ACHN (cell line): ENCODE data around the gene PURB.
"Not testable (repeated sequence)": the region's sequence is repeated elsewhere in the genome, so short reads cannot be mapped to it uniquely, and the experiment has no call there.

Experiments used
- DNase-seq: peaks from one replicate; pipeline ENCODE4 v3.0.0-alpha.2; 2015
- in situ Hi-C: cut with HindIII; loops from 2 replicates; pipeline ENCODE4 v1.10.0; 2017; ENCODE audit warnings: low sequenced_read_pairs, low pct_ligation_motif_present, low pct_unique_long_range_greater_than_20kb

PURB gene

GRCh38 chr7:44894888-44895580, 9.7 kb upstream of the PURB start:
- DNase-seq, result no peak
- in situ Hi-C loops, result no loop called here

- no peak for DNase-seq
- in situ Hi-C loops, result no loop called here
These were observed 8.4 kb upstream of the PURB start for GRCh38 chr7:44893710-44894234.

DNA sequence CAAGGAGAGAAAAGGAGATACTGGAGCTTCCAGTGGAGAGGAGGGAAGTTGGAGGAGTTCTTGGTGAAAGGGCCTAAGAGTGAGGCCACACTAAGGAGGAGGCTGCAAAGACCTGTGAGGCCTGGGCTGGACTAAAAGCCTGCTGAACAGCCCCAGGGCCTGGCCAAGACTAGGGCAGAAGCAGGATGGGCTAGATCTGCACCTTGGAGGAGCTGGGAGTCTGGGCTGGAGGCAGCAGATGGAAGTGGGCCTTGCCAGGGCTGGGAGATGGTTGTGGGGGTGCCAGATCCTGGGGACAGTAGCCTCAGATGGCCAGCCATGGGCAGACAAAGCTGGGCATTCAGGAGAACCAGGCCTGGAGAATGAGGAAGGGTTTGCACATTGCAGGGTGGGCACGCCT, 6.5 kb upstream of the PURB start:
- DNase-seq, result no peak
- in situ Hi-C loops, result no loop called here

DNA sequence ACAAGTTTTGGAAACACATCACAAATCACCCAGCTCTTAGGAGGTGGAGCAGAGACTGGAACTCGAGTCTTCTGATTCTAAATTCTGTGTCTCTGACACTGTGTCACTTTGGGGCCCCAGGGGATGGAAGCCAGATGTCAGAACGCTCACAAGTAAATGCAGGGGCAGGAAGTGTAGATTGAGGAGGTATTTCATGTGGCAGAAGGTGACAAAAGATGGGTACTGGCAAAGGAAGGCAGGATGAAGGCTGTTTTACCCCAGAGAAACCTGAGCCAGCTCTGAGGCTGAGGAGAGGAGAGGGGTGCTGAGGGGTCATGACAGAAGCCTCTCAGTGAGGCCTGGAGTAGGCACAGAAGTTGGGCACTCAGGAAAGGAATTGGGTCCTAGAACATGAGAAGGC, 6.0 kb upstream of the PURB start:
- no peak for DNase-seq
- in situ Hi-C loops, result no loop called here

DNA sequence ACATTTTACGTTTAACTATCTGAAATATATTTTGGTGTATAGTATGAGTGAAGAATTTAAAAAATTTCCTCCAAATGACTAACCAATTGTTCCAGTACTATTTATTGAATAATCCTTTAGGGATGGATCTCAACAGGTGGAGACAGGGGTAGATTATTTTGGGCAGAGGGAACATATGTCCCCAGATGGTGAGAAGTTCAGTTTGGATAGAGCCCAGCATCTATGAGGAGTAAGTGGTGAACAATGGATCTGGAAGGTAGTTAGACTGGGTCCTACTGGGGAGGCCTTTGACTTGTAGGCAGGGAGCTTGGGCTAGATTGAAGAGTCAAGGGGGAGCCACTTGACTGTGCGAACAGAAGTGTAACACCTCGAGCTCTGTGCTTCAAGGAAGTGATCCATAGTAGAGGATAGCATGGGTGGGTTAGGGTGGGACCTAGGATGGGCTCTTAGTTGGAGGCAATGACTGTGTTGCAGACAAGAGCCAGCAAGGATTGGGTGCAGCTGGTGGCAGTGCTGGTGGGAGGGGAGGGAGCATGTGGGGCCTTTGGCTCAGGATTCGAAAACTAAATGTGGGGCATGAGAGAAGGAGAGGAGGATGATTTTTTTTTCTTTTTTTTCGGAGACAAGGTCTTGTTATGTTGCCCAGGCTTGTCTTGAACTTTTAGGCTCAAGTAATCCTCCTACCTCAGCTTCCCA, 3.9 kb upstream of the PURB start:
- in situ Hi-C loops, result no loop called here
- no peak for DNase-seq

DNA sequence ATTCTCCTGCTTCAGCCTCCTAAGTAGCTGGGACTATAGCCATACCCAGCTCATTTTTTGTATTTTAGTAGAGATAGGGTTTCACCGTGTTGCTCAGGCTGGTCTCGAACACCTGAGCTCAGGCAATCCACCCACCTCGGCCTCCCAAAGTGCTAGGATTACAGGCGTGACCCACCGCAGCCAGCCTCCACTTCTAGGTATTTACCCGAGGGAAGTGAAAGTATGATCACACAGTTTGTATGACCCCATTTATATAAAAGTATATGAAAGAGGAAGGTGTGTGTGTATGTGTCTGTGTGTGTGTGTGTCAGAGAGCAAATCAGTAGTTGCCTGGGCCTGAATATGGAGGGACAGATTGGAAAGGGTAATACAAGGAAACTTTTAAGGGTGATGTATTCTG, 2.0 kb upstream of the PURB start:
- in situ Hi-C loops, result no loop called here
- no peak for DNase-seq

DNA sequence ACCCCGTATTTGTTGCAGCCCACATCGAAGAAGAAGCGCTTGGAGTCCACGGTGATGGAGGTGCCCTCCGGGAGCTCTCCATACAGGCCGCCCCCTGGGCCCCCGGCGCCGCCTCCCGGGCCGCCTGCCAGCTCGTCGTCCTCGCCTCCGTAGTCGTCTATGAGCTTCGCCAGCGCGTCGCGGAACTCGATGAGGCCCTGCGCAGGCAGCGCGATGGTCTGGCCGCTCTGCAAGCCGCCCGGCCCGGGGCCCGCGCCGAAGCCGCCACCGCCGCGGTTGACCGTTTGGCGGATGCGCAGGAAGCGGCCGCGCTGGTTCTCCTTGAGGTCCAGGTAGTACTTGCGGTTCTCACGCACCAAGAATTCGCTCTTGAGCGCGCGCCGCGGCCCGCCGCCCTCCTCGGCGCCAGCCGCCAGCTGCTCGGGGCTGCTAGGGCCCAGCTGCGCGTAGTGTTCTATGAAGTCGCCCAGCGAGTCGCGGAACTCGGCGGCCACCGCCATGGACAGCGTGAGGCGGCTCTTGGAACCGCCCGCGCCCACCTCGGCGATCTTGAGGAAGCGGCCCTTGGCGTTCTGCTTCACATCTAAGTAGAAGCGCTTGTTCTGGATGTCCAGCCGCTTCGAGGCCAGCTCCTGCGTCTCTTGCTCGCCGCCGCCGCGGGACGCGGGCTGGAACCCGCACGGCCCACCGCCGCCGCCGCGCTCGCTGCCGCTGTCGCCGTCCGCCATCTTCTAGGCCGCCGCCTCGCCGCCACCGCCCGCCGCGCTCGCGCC, 523 bp downstream of the PURB start:
- in situ Hi-C loops, result no loop called here

DNA sequence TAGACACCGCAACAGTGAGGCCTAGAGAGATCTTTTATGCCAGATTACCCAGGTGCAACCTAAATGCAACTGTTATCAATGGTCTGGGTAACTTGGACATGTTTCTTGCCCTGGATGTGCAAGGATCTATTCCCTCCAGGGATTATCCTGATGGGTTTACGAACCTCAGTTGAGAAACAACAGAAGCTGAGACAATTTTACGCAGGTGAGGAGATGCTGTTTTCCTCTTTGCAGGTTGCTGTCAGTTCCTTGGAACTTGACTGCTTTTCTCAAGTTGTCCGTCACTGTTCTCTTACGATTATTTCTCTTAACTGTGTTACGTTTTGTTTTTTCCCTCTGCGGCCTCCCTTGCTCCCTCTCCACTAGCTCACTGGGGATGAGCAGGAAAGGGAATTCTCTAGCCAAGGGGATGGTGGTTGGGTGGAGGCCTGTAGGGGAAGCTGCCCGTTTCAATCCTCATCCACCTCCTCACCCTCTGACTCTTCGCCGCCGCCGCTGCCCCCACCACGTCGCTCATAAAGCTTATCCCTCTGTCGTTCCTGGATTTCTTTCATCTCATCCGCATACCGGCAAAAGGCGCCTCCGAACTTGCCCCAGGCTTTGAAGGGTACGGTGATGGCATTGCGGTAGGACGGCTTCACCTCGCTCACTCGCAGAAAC, 1.2 kb downstream of the PURB start:
- no peak for DNase-seq
- in situ Hi-C loops, result no loop called here

More for the DNA sequence above, 523 bp downstream of the PURB start:
- peak; percentile 65 for DNase-seq

- DNase-seq, result no peak
- in situ Hi-C loops, result no loop called here
These were observed 2.4 kb downstream of the PURB start for GRCh38 chr7:44882899-44883298.

DNA sequence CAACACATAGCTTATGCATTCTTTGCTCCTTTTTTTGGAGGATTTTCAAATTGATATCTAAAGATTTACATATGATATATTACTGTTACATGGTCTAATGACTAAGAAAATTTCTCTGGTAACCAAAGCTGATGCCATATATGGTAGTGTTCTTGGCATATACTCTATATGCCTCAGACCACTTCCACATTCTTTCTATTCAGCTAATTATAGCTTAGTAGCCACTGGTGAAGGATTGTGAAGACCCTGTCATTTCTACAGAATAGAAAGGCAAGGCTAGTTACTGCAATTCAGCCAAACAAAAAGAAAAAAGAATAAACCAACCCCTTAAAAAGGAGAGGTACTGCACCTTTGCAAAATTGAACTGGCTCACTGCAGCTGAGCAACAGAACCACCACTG, 3.7 kb downstream of the PURB start:
- in situ Hi-C loops, result no loop called here
- no peak for DNase-seq

DNA sequence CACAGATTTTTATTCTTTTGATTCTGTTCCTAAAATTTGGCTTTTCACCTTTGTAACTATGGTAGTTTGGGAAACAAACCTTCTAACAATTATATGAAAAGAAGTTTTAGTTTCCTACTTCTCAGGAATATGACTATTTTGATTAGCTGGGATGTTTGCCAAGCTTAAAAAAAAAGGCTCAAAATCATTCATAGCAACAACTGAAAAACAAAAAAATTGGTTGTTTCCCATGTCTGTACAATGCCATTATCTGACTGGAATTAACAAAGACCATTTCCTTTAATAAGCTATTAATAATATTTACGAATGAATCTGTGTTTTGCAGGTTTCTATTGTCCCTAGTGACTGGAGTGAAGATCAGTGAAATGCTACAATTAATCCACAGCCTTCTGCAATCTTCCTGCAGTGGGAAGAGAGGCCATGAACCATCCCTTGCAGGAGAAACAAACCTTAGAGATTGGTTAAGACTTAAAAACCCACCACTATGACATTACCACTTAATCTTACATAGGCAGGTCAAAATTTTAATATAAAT, 4.2 kb downstream of the PURB start:
- DNase-seq, result no peak
- in situ Hi-C loops, result no loop called here

DNA sequence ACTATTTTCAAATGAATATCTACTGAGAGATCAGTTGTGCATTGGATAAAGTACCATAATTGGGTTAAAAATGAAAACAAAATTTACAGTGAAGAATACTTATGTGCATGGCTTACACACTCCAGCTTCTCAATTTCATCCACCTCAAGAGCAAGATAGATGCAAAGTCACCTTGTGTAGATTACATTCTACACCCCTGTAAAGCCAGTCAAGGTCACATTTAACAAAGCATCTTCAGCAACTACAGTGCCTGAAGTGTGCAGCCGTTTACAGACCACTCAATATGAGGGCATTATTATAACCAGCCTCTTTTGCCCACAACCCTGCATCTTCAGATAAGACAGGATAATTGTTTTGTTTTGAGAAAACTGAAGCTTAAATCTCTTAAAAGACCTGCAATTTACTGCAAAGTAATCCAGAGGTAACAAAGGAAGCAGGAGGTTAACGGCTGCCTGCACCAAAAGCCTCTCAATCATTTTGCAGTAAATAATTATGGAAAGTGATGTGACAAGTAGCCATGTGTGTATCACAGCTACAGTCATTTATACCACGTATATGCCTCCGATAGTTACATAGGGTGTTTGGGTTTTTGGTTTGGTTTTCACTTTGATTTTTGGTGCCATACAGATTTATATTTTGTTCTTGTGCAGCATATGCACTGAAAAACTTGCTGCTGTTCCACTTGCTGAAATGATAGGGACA, 4.9 kb downstream of the PURB start:
- no peak for DNase-seq

DNA sequence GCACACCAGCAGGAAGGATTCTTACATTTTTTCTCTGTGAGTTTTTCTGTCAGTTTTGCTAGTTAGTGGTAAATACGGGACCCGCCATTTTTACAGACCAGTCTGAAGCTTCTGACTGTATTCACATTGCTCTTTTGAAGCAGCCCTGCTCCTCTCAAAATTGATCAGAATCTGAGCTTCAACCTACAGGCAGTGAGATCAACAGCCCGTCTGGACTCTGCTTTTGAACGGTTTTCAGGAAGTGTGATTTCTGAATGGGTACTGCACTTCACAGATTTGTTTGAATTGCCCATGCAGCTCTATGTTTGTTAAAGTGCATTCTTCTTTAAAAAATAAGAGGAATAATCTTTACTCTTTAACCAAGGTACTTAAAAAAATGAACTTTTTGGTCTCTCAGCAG, 8.9 kb downstream of the PURB start:
- in situ Hi-C loops, result no loop called here

More for the DNA sequence above, 4.9 kb downstream of the PURB start:
- in situ Hi-C loops, result no loop called here

DNA sequence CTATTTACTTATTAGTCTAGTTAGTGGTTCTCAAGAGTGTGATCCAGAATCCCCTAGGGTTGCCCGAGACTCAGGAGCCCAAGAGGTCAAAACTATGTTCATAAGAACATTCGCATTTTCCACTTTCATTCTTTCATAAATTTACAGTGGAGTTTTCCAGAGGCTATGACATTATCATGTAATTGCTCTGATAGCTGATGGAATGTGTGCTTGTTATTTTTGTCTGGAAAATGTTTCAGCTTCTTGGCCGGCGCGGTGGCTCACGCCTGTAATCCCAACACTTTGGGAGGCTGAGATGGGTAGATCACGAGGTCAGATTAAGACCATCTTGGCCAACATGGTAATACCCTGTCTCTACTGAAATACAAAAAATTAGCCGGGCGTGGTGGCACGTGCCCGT, 10.1 kb downstream of the PURB start:
- in situ Hi-C loops, result no loop called here

More for the DNA sequence above, 8.9 kb downstream of the PURB start:
- no peak for DNase-seq

DNA sequence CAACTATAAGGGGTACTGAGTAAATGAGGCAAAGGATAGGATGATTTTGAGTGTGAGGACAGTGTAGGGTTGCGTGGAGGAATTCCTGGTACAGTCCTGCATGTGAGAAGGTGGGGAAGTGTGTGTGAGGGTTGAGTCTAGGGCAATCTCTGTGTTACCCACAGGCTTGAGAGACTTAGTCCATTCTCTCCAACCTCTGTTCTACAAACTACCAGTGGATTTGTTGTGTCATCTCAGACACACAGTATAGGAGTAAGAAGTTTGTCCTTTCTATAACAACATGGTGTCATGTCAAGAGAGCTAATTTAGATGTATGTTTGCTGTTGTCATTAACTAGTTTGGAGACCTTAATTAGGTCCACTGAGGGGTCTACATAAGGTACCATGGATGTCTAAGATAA, 12.5 kb downstream of the PURB start:
- in situ Hi-C loops, result no loop called here
- no peak for DNase-seq

More for the DNA sequence above, 10.1 kb downstream of the PURB start:
- no peak for DNase-seq

DNA sequence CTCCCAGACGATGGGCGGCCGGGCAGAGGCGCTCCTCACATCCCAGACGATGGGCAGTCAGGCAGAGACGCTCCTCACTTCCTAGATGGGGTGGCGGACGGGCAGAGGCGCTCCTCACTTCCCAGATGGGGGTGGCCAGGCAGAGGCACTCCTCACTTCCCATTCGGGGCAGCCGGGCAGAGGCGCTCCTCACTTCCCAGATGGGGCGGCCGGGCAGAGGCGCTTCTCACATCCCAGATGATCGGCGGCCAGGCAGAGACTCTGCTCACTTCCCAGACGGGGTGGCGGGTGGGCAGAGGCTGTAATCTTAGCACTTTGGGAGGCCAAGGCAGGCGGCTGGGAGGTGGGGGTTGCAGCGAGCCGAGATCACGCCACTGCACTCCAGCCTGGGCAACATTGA, 13.4 kb downstream of the PURB start:
- in situ Hi-C loops, DNase-seq: not testable (repeated sequence)

GRCh38 chr7:44870780-44871179, 14.6 kb downstream of the PURB start:
- in situ Hi-C loops, DNase-seq: not testable (repeated sequence)

GRCh38 chr7:44870336-44870735, 15.0 kb downstream of the PURB start:
- DNase-seq, in situ Hi-C loops: not testable (repeated sequence)
